Vagina (tissue), 2 donors: ENCODE measurements around the gene MEF2C.

Source experiments
- CTCF ChIP-seq, 3 experiments: fragments of 450-650 bp in 2 of 3; fragments of 200-600 bp in 1 of 3; sonication (generic) in 1 of 3; IDR thresholded peaks; one replicate each; pipeline ENCODE4 v1.5.1; 2017 to 2019; ENCODE audit warnings: antibody characterized with exemption in 3 of 3, mild to moderate bottlenecking in 2 of 3, moderate library complexity in 2 of 3
- POLR2A ChIP-seq, 2 donors: fragments of 450-650 bp; IDR thresholded peaks; one replicate each; pipeline ENCODE4 v1.6.1; 2017; ENCODE audit warnings: antibody characterized with exemption in 2 of 2, mild to moderate bottlenecking in 2 of 2, moderate library complexity in 2 of 2
- POLR2AphosphoS5 ChIP-seq, 2 donors: sonication (generic); formaldehyde crosslinking; IDR thresholded peaks; one replicate each; pipeline ENCODE4 v1.9.0; 2017; ENCODE audit warnings: antibody characterized with exemption in 2 of 2, mild to moderate bottlenecking in 2 of 2, low read depth in 1 of 2; ENCODE audit not compliant: insufficient read depth in 1 of 2

DNA sequence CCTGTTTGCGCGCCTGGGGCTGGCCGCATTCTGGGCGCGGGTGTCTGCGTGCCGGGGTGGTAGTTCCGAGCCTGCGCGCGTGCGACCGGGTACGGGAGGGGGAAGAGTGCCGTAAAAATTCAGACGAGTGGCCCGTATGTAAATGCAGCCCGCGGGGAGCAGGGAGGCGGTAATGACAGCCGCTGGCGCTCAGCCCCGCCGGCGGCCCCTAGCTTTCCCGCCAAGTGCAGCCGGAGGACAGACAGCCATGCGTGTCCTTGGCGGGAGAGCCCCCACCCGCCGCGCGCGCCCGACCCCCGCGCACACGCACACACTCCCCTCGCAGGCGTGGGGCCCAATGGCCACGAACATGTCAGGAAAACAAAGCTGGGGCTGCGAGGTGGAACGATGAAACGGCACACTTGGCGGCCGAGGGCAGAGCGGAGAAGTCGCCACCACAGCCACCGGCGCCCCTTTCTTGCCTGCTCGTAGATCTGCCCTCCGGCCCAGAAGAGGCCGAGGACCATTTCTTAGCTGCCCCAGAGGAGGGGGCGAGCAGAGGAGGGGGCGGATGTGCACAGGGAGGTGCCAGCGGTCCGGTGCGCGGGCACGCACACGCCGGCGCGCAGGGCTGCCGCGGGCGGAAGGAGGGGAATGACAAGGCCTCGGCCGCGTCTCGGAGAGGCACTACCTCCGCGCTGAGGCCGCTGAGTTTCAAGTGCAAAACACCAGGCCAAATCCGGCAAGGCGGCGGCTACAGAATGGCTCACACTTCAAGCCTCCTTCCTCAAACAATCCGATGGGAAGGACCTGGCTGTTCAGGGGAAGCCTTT, 208.4 kb downstream of the MEF2C start:
- TF ChIP-seq CTCF (IDR thresholded peaks at IDR 0.05): no peak
- no peak for TF ChIP-seq POLR2A (IDR thresholded peaks at IDR 0.05)
- TF ChIP-seq POLR2AphosphoS5 (IDR thresholded peaks at IDR 0.05; ENCODE audit: insufficient read depth in 1 of 2, low read depth in 1 of 2): peak in 1 of 2 donors; percentile 37
